Astrocyte (in vitro differentiated cells and primary cell): ENCODE data around the gene EPHA6. TPM values are rescaled to one million over a fixed set of nuclear protein-coding genes. Genes with fewer than 3 reads are reported as not detected.
"Not testable (repeated sequence)": the region's sequence is repeated elsewhere in the genome, so short reads cannot be mapped to it uniquely, and the experiment has no call there.

Source experiments
- DNase-seq: peaks from one replicate; pipeline ENCODE4 v3.0.0-alpha.2; 2010; ENCODE audit warnings: low read depth
- FAIRE-seq: peaks from 2 replicates; lab custom pipeline; 2011; peaks lifted over from hg19 to GRCh38; lab: Jason Lieb, UNC
- H2AFZ ChIP-seq: 2 replicates; pipeline ENCODE4 v1.6.0; 2012; ENCODE audit warnings: low read depth, low read length, inconsistent platforms
- H3K27ac ChIP-seq: 2 replicates; pipeline ENCODE4 v1.5.1; 2011; ENCODE audit warnings: low read depth, low read length, inconsistent platforms
- H3K27me3 ChIP-seq: 2 replicates; pipeline ENCODE4 v1.6.0; 2011; ENCODE audit warnings: low read length, inconsistent platforms; ENCODE audit not compliant: insufficient read depth
- H3K36me3 ChIP-seq: 2 replicates; pipeline ENCODE4 v1.5.1; 2011; ENCODE audit warnings: low read length, inconsistent platforms; ENCODE audit not compliant: insufficient read depth
- H3K4me1 ChIP-seq: 2 replicates; pipeline ENCODE4 v1.5.1; 2011; ENCODE audit warnings: low read length, inconsistent platforms; ENCODE audit not compliant: insufficient read depth
- H3K4me2 ChIP-seq: 2 replicates; pipeline ENCODE4 v1.6.0; 2012; ENCODE audit warnings: low read length, inconsistent platforms
- H3K4me3 ChIP-seq: 2 replicates; pipeline ENCODE4 v1.5.1; 2011; ENCODE audit warnings: low read depth, mild to moderate bottlenecking, low read length, inconsistent platforms; ENCODE audit not compliant: insufficient read depth
- H3K79me2 ChIP-seq: 2 replicates; pipeline ENCODE4 v1.6.0; 2012; ENCODE audit warnings: mild to moderate bottlenecking, low read length, inconsistent platforms; ENCODE audit not compliant: insufficient read depth
- H3K9ac ChIP-seq: 2 replicates; pipeline ENCODE4 v1.6.0; 2012; ENCODE audit warnings: mild to moderate bottlenecking, low read length, inconsistent platforms
- H3K9me3 ChIP-seq: 2 replicates; pipeline ENCODE4 v1.5.1; 2012; ENCODE audit warnings: low read depth, mild to moderate bottlenecking, low read length, inconsistent platforms; ENCODE audit not compliant: insufficient read depth
- H4K20me1 ChIP-seq: 2 replicates; pipeline ENCODE4 v1.6.0; 2012; ENCODE audit warnings: low read length, inconsistent platforms; ENCODE audit not compliant: insufficient read depth
- H3K27ac Mint-ChIP-seq: one replicate; pipeline ENCODE4 v1.8.0; 2021; ENCODE audit warnings: mild to moderate bottlenecking, mixed read lengths; ENCODE audit not compliant: unreplicated experiment
- H3K27me3 Mint-ChIP-seq: one replicate; pipeline ENCODE4 v1.8.0; 2021; ENCODE audit warnings: low read depth, mixed read lengths; ENCODE audit not compliant: unreplicated experiment
- H3K36me3 Mint-ChIP-seq: one replicate; pipeline ENCODE4 v1.8.0; 2021; ENCODE audit warnings: low read depth, mixed read lengths; ENCODE audit not compliant: unreplicated experiment
- H3K4me1 Mint-ChIP-seq: one replicate; pipeline ENCODE4 v1.8.0; 2021; ENCODE audit warnings: low read depth, mixed read lengths; ENCODE audit not compliant: unreplicated experiment
- H3K4me3 Mint-ChIP-seq: one replicate; pipeline ENCODE4 v1.8.0; 2021; ENCODE audit warnings: mild to moderate bottlenecking, moderate library complexity, mixed read lengths; ENCODE audit not compliant: unreplicated experiment
- H3K9me3 Mint-ChIP-seq: one replicate; pipeline ENCODE4 v1.8.0; 2021; ENCODE audit warnings: mild to moderate bottlenecking, mixed read lengths; ENCODE audit not compliant: unreplicated experiment
- EZH2 ChIP-seq: IDR thresholded peaks from 2 replicates; pipeline ENCODE4 v1.6.1; 2012; ENCODE audit warnings: mild to moderate bottlenecking, low read length, inconsistent platforms; ENCODE audit not compliant: insufficient read depth
- total RNA-seq: library from RNA; stranded (reverse); gene quantifications from 2 replicates; pipeline ENCODE4 v1.2.1, GENCODE V29; 2021
- TF ChIP-seq, protein P1 (sequence below): IDR thresholded peaks from 2 replicates; pipeline ENCODE4 v1.5.1; 2011; ENCODE audit warnings: low read depth, mild to moderate bottlenecking, inconsistent platforms, low read length, moderate library complexity; ENCODE audit not compliant: insufficient read depth

The EPHA6 gene
- total RNA-seq, 1 donor from 2014 or later = 1.7 TPM

DNA sequence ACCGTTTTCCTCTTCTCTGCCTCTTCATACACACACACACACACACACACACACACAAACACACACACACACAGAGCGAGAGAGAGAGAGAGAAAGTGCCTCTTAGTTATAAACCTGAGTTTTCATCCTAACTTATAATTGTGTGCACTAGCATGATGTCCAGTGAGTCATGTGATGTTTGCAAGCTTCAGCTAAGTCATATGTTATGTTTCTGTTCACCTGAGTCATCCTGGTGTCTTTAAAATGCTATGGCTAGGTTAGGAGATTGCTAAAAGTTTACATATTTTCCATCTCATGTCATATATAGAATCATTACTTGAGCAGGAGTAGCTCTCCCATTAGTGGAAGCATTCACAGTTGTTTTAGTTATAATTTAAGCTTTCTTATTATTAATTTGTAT, 155.8 kb downstream of the EPHA6 start:
- Mint-ChIP-seq H3K36me3 (no peaks in the 10 kb centered on the region), H3K27me3 (no peaks in the 10 kb centered on the region), H3K4me1 (peaks cover 9% of the 10 kb centered on the region), H3K9me3 (no peaks in the 10 kb centered on the region), H3K4me3 (no peak overlapping the region), H3K27ac (no peak overlapping the region)
- TF ChIP-seq EZH2 = no peak
- TF ChIP-seq, protein P1, sequence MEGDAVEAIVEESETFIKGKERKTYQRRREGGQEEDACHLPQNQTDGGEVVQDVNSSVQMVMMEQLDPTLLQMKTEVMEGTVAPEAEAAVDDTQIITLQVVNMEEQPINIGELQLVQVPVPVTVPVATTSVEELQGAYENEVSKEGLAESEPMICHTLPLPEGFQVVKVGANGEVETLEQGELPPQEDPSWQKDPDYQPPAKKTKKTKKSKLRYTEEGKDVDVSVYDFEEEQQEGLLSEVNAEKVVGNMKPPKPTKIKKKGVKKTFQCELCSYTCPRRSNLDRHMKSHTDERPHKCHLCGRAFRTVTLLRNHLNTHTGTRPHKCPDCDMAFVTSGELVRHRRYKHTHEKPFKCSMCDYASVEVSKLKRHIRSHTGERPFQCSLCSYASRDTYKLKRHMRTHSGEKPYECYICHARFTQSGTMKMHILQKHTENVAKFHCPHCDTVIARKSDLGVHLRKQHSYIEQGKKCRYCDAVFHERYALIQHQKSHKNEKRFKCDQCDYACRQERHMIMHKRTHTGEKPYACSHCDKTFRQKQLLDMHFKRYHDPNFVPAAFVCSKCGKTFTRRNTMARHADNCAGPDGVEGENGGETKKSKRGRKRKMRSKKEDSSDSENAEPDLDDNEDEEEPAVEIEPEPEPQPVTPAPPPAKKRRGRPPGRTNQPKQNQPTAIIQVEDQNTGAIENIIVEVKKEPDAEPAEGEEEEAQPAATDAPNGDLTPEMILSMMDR = no peak
- Histone ChIP-seq H4K20me1 (no peaks in the 10 kb centered on the region), H3K4me3 (no peak overlapping the region), H3K79me2 (no peaks in the 10 kb centered on the region), H3K4me2 (no peak overlapping the region), H3K27ac (no peak overlapping the region), H3K27me3 (no peaks in the 10 kb centered on the region), H3K9ac (no peak overlapping the region), H3K4me1 (no peaks in the 10 kb centered on the region), H3K9me3 (no peaks in the 10 kb centered on the region), H3K36me3 (no peaks in the 10 kb centered on the region), H2AFZ (no peak overlapping the region)
- DNase-seq (no peak), FAIRE-seq (no peak)

DNA sequence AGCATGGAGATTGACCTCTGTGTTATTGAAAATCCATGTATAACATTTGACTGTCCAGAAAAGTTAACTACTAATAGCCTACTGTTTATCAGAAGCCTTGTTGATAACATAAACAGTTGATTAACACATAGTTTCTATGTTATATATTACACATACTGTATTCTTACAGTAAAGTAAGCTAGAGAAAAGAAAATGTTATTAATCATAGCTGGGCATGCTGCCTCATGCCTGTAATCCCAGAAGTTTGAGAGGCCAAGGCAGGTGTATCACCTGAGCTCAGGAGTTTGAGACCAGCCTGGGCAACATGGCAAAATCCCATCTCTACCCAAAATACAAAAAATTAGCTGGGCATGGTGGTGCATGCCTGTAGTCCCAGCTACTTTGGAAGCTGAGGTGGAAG, 163.3 kb downstream of the EPHA6 start:
- no peaks in the 10 kb centered on the region for H3K9me3 ChIP-seq
- no peak overlapping the region for H3K27ac ChIP-seq
- H3K9ac ChIP-seq = no peak overlapping the region
- no peak overlapping the region for H3K4me3 ChIP-seq
- no peaks in the 10 kb centered on the region for H3K4me1 Mint-ChIP-seq
- H3K27me3 ChIP-seq = no peaks in the 10 kb centered on the region
- no peak overlapping the region for H2AFZ ChIP-seq
- no peaks in the 10 kb centered on the region for H3K27me3 Mint-ChIP-seq
- H3K36me3 ChIP-seq = no peaks in the 10 kb centered on the region
- no peak overlapping the region for H3K4me2 ChIP-seq
- no peaks in the 10 kb centered on the region for H3K4me1 ChIP-seq
- no peaks in the 10 kb centered on the region for H3K36me3 Mint-ChIP-seq
- no peaks in the 10 kb centered on the region for H4K20me1 ChIP-seq
- H3K27ac Mint-ChIP-seq = no peak overlapping the region
- TF ChIP-seq, protein P1 = no peak
- no peak for TF ChIP-seq EZH2
- no peaks in the 10 kb centered on the region for H3K79me2 ChIP-seq
- H3K4me3 Mint-ChIP-seq = no peak overlapping the region
- FAIRE-seq = no peak
- no peaks in the 10 kb centered on the region for H3K9me3 Mint-ChIP-seq
- DNase-seq = no peak

DNA sequence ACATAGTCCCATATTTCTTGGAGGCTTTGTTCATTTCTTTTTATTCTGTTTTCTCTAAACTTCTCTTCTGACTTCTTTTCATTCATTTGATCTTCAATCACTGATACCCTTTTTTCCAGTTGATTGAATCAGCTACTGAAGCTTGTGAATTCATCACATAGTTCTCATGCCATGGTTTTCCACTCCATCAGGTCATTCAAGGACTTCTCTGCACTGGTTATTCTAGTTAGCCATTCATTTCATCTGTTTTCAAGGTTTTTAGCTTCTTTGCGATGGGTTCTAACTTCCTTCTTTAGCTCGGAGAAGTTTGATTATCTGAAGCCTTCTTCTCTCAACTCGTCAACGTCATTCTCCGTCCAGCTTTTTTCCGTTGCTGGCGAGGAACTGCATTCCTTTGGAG, 169.3 kb downstream of the EPHA6 start:
- H3K4me3 Mint-ChIP-seq, H3K36me3 Mint-ChIP-seq, DNase-seq, H3K4me3 ChIP-seq, H3K27me3 Mint-ChIP-seq, H3K27me3 ChIP-seq, H3K9ac ChIP-seq, H3K36me3 ChIP-seq, H2AFZ ChIP-seq, H3K9me3 Mint-ChIP-seq, H4K20me1 ChIP-seq, H3K4me1 Mint-ChIP-seq, H3K4me1 ChIP-seq, H3K27ac ChIP-seq, H3K79me2 ChIP-seq, FAIRE-seq, H3K9me3 ChIP-seq, H3K27ac Mint-ChIP-seq, H3K4me2 ChIP-seq: not testable (repeated sequence)
